SH-SY5Y (cell line): ENCODE data around the gene RBM34.

Source experiments
- GATA2 ChIP-seq: IDR thresholded peaks from 2 replicates; pipeline ENCODE4 v1.6.1; 2011; ENCODE audit warnings: mild to moderate bottlenecking, low read depth, low read length
- GATA3 ChIP-seq: IDR thresholded peaks from 2 replicates; pipeline ENCODE4 v1.6.1; 2011; ENCODE audit warnings: low read depth, mild to moderate bottlenecking, low read length, moderate library complexity

DNA sequence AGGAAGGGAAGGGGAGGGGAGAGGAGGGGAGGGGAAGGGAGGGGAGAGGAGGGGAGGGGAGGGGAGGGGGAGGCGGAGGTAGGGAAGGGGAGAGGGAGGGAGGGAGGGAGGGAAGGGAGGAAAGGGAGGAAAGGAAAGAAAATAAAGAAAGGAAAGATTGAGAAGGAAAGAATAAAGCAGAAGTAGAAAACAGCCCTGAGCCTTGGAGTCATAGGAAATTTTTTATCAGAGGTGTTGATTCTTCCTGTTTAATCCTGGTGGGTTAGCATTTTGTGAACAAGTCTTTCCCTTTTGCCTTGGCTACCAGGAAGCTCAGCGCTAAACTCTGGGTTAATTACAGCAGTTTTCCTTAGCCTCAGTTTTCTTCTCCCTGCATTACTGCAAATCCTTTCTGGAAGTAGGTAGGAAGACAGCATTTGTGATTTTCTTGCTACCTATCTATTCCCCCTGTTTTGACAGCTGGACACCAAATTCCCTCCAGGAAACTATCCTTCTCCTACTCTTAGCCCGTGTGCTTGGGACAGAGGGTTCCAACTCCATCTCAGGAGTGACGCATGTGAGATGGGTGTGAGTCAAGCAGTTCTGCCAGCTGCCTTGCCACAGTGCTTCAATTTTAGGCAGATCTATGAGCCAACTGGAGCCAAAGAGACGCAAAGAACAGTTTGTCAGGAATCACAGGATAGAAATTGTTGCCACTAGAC lies 59.3 kb downstream of the RBM34 start:
- no peak for TF ChIP-seq GATA2
- TF ChIP-seq GATA3 = no peak
